ENCODE measurements around the gene B9D1. TPM values are rescaled to one million over a fixed set of nuclear protein-coding genes. Genes with fewer than 3 reads are reported as not detected.

The B9D1 gene
- total and polyA plus RNA-seq, 9 of the 15 experiments (the other 6 are each of a cell fraction or from before 2014, with no cell fraction given) = 8.9 to 28.0 (median 17.9) TPM

- no peaks in the 10 kb centered on the region for H3K79me2 ChIP-seq (ENCODE audit: control insufficient read depth, insufficient read depth, low read length)
- in situ Hi-C loops (cut with MboI) (no loop called here), intact Hi-C loops (cut with micrococcal nuclease) (no loop called here)
- no peak for DNase-seq (ENCODE audit: extremely low read depth in 1 of 4, low spot score in 3 of 4)
- H3K36me3 ChIP-seq (ENCODE audit: control insufficient read depth, insufficient read depth, low read length) = no peaks in the 10 kb centered on the region
- H3K9me1 ChIP-seq (ENCODE audit: control insufficient read depth, insufficient read depth, low read length) = no peaks in the 10 kb centered on the region
- H2AFZ ChIP-seq (ENCODE audit: low read depth, low read length) = no peak overlapping the region
- 85% methylated on average over 8 of the region's 9 CpGs for WGBS (ENCODE audit: insufficient coverage, low coverage, missing lambda C conversion rate)
- no peaks in the 10 kb centered on the region for H4K20me1 ChIP-seq (replicated peaks; ENCODE audit: control insufficient read depth, insufficient read depth, low read length)
- no peak overlapping the region for H3K9ac ChIP-seq (ENCODE audit: insufficient read depth in 1 of 2, low read depth in 2 of 2, low read length in 2 of 2)
- H3K4me3 ChIP-seq = no peak overlapping the region
- ATAC-seq = no peak
- ChIA-PET CTCF (ENCODE audit: low intra/inter-chr PET ratio) (no interaction called here), POLR2A (interaction anchor here (0.6 kb wide), 1 partner anchor 100 kb away, joined by 3 read pairs; no protein-coding TSS in a partner anchor)
- no TSS peak for BruUV-seq (replicated peaks)
- no peak overlapping the region for H3K27ac ChIP-seq (ENCODE audit: extremely low read depth, low read depth, low read length)
- TF ChIP-seq ZNF316 (IDR thresholded peaks at IDR 0.05) = no peak
- no peak for TF ChIP-seq SREBF2 (CRISPR knock-in tag; IDR thresholded peaks at IDR 0.05)
- TF ChIP-seq ZMIZ1 (IDR thresholded peaks at IDR 0.05; ENCODE audit: low read depth in 2 of 2, low read length in 2 of 2) = no peak
- TF ChIP-seq SIX5 (IDR thresholded peaks at IDR 0.05; ENCODE audit: borderline replicate concordance in 1 of 2, insufficient read depth in 1 of 2, low read depth in 1 of 2, low read length in 2 of 2) = no peak
- TF ChIP-seq NFE2L1 (tag; IDR thresholded peaks at IDR 0.05; ENCODE audit: borderline replicate concordance, low read depth) = no peak
- no peak for TF ChIP-seq HDAC6 (IDR thresholded peaks at IDR 0.05; ENCODE audit: low read depth, low read length)
- no peak for TF ChIP-seq PATZ1 (CRISPR knock-in tag; IDR thresholded peaks at IDR 0.05; ENCODE audit: borderline replicate concordance)
- TF ChIP-seq HDAC8 (tag; IDR thresholded peaks at IDR 0.05) = no peak
- TF ChIP-seq RBM39 (optimal IDR thresholded peaks at IDR 0.05; ENCODE audit: low read depth, low read length) = no peak
- no peak for TF ChIP-seq DIDO1 (tag; IDR thresholded peaks at IDR 0.05; ENCODE audit: low read depth)
- no peak for TF ChIP-seq ESRRA (IDR thresholded peaks at IDR 0.05; ENCODE audit: borderline replicate concordance, low read depth)
- no peaks in the 10 kb centered on the region for H3K9me3 ChIP-seq (replicated peaks; ENCODE audit: control insufficient read depth, insufficient read depth, low read depth, low read length)
- H3K27me3 ChIP-seq (ENCODE audit: control insufficient read depth in 2 of 2, insufficient read depth in 2 of 2, low read length in 2 of 2) = no peaks in the 10 kb centered on the region
- H3K4me2 ChIP-seq (ENCODE audit: insufficient read depth, low read length) = no peak overlapping the region
- peaks cover 22 to 39% of the 10 kb centered on the region in 2 experiments for H3K4me1 ChIP-seq (replicated peaks in 1 of 2; ENCODE audit: control insufficient read depth in 2 of 2, insufficient read depth in 2 of 2, low read length in 2 of 2)
- FAIRE-seq = no peak
These were observed 13.7 kb downstream of the B9D1 start for GRCh38 chr17:19348806-19349205.

Measured in K562 (cell line).